GM04504 (cell line): ENCODE results near the gene KRT8.
"Not testable (repeated sequence)": the region's sequence is repeated elsewhere in the genome, so short reads cannot be mapped to it uniquely, and the experiment has no call there.

ENCODE experiments used
- DNase-seq: peaks from one replicate; pipeline ENCODE4 v3.0.0-alpha.2; 2012; ENCODE audit warnings: low read depth

The KRT8 gene

DNA sequence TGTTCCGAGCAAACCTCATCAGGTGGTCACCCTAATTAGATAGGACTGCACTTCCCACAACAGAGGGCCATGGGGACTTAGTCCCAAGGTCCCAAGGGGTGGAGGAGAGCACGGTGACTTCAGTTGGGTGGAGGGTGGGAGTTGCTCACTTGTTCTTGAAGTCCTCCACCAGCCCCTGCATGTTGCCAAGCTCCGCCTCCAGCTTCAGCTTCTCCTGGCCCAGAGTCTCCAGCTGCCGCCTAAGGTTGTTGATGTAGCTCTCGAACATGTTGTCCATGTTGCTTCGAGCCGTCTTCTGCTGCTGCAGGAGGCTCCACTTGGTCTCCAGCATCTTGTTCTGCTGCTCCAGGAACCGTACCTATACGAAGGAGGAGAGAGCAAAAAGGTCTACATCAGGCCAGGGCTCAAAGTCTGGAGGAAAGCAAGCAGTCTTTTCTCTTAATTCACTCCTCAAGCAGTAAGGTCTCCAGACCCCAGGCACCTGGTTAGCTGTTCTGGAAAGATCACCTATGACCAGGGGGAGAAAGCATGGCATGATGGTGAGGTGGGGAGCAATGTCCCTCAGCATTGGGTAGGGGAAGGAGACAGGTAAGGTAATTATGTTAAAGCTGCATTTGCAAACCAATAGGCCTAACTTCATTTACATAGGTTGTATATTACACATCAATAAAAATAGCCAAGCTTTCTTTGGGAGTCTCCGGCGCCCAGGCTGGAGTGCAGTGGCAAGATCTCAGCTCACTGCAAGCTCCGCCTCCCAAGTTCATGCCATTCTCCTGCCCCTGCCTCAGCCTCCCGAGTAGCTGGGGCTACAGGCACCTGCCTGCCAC is 2.9 kb downstream of the KRT8 start:
- DNase-seq, result no peak

DNA sequence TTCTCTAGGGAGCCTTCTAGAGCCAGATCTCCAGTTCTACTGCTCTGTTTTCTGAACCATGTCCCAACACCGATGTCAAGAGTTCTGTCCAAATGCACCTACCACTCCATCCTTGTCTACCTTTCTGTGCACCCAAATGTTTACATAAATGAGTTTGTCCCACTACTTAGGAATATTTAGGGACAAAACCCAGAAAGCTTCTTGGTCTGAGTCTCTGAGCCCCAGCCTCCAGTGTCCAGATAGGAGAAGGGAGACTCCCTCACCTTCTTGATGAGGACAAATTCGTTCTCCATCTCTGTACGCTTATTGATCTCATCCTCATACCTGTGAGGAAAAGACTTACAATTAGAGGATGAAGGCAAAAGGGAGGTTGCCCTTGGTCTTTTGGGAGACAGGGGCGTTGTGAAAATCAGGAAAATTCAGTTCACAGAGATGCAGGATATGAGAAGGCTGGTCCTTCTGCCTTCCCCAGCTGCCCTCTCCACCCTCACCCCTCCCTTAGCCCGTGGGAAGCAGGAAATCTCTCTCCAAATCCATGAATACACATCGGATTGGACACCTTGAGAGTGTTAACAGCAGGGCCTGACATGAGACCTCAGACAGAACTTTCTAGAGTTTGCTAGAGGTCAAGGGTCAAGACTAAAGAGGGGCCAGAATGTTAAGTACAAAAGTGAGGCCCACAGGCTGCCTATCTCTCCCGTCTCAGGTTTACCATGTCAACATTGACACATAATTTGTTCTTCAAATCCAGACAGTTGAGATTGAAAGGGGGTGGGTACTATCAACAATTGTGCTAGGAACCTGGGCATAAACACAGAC is 3.8 kb downstream of the KRT8 start:
- no peak for DNase-seq

DNA sequence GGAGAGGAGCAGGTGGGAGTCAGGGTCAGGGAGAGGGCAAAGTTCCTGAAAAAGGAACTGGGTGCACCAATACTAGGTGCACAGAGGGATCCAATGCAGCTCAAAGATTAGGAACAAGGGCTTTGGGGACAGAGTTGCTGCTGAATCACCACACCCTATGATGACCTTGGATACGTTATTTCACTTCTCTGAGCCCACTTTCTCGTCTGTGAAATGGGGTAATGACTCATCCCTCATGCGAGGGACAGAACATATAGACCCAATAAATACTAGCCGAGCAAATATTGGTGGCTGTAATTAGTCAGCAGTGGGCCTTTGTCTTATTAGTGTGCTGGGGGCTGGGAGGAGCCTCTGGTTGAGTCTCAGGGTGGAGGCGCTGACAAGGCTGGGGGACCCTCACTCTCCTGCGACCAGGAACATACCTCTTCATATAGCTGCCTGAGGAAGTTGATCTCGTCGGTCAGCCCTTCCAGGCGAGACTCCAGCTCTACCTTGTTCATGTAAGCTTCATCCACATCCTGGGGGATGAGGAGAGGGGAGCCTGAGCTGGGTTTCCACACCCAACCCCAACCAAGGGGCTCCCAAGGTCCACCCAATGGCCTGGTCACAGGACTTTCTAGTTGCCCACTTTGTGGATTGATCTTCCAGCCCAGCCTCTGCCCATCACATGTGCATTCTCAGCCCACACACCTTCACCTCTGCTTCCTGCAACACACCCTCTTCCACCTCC is 4.5 kb downstream of the KRT8 start:
- DNase-seq, result no peak

DNA sequence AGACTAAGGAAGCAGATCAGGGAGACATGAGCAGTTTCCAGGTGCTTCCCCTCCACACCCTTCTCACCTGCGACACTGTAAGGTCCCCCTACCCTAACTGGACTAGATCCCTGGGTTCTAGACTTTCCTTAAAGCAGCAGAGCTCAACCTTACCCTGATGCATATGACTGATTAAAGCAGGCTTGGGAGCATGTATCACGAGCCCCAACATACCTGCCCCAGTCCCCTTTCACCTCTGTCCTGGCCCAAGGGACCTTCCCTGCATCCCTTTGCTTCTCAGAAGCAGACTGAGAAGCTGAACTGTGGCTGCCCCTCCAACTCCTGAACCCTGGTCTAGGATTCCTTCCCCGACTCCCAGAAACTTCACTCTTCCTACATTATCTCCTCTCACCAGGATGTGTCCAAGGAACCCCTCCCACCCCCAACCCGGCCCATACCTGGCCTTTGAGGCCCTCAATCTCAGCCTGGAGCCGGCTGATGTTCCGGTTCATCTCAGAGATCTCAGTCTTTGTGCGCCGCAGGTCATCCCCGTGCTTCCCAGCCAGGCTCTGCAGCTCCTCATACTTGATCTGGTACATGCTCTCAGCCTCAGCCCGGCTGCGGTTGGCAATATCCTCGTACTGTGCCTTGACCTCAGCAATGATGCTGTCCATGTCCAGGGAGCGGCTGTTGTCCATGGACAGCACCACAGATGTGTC is 5.4 kb downstream of the KRT8 start:
- no peak for DNase-seq

DNA sequence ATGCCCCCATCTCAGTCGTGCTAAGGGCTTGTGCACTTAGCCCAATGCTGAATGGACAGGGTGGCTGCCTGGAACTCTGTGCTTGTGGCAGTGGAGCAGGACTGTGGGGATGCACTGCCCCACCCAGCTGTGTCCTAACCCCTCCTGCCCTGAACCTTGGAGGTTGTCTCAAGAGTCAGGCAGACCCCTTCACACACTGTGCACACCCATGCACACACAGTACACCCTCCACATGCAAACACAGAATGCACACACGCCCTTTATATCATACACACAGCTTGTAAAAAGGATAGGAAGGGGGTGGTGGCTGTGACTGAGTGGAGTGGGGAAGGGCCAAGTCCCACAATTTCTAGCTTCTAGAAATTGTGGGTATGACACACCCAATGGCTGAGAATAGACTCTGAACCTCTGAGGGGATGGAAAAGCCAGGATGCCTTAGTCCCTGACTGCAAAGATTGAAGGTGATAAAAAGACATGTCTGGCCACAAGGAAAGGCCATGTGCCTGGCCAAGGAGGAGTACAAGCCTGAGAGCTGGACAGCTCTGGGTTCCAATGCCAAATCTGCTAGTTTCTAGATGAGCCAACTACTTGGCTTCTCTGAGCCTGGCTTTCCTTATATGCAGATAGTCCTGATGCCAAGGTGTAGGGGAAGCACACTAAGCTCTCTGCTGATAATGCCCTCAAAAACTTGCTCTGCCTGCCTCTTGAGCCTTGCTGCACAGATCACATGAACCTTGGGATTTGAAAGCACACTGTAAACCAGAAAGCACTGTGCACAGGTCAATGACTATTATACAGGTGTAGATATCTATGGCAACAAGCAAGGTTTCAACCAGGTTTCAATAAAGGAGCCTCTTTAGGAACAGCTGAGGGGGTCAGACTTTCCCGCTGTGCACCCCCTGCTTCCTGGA is 8.4 kb downstream of the KRT8 start:
- no peak for DNase-seq

DNA sequence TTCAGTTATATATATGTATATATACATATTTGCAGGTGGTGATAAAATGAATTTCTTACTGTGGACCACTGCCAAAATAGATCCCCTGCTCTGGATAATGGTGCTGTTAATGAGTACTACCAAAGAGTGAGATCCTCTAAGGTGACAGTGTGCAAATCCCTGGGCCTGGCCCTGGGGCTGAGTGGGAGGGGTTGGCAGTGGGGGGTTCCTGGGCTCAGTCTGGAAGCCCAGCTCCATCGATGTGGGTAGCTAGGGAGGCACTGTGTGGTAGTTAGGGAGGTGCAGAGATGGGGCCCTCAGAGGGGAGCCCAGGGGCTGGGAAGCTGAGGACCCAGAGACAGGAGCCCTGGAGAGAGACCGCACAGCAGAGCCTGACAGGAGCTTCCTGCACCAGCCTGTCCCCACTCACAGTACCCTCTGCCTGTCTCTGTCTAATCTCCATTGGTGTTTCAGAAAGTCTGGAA is 9.1 kb downstream of the KRT8 start:
- no peak for DNase-seq

DNA sequence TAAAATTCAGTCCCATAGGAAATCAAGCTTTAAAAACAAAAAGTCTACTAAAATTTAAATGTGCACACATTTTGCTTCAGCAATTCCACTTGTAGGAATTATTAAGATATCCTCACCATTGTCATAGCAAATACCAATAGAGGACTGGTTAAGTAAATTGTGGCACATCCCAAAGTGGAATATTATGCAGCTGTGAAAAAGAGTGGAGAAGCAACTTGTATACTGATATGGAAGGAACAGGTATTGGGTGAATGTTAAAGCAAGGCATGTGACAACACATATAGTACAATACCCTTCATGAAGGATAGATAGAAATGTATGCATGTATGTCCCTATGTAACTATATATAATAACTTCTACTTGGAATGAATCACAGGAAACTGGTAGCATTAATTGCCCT is 11.9 kb downstream of the KRT8 start:
- no peak for DNase-seq

DNA sequence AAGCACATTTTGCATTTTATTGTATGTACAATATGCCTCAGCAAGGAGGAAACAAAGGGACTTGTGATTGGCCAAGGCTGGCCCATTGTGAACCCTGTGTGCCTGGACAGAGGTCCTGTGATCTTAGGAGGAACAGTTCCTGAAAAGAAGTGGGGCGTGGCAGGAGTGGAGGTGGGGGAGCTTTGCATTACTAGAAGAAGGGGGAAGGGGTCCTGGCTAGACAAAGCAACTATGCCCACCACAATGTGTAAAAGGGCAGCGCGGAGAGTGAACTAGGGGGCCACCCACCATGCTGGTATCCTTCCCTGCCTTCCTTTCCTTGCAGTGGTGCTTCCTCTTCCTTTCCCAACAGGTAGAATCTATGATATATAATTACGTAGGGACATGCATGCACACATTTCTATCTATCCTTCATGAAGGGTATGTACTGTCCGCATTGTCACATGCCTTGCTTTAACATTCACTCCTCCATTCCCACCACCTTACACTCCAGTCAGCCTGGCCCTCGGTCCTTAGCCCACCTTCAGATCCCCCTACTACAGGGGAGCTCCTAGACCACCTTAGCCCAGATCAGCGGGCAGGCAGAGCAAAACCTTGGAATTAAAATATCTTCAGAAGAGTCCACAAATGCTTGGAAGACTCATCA is 12.5 kb downstream of the KRT8 start:
- DNase-seq, result no peak

DNA sequence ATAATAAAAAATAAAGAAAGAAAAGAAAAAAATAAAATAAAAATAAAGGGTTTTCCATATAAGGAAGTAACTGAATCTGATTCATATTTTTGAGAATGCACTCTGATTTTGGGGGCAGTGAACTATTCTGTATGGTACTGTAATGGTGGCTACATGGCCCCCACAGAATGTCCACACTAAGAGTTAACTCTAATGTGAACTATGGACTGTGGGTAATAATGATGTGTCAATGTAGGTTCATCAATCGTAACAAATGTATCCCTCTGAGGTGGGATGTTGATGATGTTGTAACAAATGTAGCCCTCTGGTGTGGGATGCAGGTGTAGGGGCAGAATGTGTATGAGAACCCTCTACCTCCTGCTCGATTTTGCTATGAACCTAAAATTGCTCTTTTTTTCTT is 13.8 kb downstream of the KRT8 start:
- DNase-seq, result no peak

DNA sequence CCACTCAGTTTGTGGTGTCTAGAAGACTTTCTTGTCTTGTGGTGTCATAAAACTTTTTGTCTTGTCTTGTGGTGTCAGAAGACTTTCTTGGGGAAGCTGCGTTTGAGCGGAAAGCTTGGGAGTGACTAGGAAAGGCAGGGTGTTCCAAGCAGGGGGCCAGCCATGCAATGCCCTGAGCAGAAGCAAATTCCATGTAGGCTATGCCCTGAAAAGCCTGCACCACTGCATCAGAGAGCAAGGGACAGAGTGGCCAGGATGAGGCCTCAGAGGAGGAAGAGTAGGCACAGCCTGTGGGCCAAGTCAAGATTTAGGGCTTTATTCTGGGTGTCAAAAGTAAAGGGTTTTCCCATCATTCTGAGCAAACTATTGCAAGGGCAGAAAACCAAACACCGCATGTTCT is 14.5 kb downstream of the KRT8 start:
- DNase-seq, result no peak

DNA sequence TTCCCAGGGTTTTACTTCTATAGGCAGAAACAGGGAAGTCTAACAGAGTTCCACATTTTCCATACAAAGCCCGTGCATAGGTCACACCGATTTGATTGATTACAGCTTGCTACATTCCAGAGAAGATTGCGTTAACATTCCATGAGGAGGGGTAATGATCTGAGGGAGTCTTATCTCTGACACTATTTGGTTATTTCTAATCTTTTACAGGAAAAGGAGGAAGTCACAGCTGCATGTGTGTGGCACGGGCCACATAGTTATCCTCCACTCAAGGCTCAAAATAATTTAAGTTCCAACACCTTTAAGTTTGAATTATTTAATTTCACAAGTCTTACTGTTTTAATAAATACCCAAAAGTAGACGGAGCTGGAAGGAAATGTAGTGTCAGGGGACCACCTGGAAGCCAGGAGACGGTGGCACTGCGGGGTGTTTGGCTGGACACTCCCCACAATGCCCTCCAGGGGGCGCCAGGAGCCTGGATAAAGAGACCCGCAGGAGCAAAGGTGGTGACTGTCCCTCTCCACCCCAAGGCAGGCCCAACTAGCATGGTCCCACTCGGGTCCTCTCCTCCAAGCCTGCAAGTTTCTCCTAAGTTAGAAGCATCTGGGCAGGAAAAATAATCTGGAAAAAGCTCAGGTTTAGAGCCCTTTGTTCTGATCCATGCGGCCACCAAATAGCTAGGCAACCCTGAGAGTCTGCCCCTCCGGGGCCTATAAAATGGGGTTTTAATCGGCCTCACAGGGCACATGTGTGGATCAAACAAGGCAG is 20.2 kb downstream of the KRT8 start:
- DNase-seq, result no peak

DNA sequence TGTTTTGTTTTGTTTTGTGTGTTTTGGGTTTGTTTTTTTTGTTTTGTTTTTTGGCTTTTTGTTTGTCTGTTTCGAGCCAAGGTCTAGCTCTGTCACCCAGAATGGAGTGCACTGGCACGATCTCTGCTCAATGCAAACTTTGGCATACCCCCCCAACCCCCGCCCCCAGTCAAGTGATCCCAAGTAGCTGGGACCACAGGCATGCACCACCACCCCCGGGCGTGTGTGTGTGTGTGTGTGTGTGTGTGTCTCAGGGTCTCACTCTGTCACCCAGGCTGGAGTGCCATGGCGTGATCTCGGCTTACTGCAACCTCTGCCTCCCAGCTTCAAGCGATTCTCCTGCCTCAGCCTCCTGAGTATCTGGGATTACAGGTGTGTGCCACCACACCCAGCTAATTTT is 24.4 kb downstream of the KRT8 start:
- DNase-seq, result not testable (repeated sequence)

DNA sequence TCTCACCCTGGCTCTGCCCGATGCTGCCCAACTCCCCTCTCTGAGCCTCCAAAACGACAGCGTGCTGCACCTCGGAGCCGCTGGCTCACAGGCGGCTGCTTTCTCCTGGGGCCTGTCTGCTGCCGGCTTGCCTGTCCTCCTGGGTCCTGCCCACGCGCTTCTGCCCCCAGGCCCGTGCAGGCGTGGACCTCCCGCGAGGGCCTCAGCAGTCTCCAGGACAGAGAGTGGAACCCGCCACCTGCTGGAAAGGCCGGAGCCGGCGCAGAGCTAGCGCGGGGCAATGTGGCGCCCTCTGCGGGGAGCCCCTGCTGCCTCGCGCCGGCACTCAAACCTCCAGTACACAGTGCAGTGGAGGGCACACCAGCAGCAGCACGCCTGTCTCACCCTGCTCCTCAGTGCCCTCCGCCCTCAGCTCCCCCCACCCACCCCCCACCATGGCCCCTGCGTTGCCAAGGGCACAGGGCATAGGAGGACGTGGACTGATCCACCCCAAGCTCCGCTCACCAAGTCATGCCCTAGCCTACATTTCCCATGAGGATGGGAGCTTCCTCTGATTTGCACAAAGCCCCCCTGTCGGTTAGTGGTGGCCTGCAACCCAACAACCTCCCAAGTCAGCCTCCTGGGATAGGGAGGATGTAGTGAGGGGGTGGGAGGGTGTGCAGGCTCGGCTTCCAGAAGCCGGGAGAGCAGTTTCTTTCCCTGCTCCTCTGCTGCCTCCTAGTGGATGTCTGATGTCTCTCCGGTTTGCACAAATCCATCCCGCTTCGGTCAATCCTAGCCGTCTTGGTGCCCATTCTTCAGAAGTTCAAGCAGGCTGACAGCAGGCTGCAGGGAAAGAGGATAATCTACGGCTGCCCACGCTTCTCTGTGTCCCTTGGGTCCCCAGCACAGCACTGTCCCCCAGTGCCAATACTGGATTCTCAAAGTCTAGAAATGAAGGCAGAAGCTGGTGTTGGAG is 25.2 kb downstream of the KRT8 start:
- DNase-seq, result no peak

DNA sequence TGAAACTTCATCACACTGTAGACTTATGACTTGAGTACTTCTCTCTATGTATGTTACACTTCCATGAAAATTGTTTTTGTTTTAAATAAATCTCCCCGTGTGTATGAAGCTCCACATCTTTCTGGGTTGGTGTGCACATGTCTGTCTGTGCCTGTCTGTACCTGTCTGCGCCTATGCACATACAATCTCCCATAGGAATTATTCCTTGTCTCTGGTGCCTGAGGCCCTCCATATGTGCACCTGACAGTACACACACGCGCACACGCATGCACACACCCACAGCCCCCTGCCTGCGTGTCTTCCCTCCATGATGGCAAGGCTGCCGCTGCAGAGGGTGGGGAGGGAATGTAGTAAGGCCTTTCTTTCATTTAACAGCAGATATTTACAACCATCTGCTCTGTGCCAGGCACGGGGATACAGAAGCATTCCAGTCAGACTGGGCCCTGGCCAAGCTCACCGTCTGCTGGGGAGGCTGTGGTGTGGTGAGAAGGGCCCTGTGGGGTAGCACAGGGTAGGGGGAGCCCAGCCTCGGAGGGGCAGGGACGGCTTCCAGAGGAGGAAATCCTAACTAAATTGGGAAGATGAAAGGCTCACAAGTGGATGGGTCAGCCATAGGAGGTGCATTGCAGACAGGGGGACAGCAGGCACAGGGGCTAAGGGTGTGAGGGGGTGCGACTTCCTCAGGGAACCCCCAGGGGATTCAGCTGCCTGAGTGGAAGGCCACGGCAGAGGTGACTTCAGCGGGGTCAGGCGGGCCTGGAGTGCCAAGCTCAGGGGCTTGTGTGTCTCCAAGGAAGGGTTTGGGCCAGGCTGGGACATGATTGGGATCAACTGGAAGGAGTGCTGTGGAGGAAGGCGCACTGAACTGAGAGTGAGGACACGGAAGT is 26.1 kb downstream of the KRT8 start:
- no peak for DNase-seq

DNA sequence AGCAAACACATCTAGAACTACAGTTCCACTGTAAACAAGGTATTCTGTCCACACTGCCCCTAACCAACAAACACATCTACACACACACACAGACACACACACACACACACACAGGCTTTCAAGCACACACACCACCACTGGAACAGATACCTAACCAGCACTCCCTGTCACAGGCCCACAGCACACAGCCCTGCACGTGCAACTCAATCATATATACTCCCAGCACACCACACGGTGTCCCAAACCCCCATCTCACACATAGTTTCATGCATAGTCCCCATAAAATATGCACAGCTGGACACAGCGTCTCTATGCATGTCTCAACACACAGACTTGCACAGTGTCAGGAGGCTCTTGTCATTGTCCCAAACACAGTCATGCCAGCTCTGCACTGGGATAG is 27.6 kb downstream of the KRT8 start:
- no peak for DNase-seq

DNA sequence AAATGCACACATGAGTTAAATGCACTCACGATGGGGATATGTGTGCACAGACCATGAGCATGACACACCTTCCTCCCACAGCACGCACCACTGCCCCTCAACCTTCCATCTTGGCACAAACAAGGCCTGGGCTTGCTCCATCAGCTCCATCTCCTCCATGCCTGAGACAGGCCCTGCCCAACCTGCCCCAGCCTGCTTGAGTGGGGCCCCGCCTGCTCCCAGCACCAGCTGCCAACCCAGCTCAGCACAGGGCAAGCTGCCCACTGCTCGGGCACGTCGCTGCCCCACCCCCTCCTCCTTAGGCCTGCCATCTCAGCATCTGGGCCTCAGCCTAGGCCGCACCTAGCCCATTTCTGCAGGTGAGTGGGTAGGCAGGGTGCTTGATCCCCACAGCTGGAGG is 28.5 kb downstream of the KRT8 start:
- DNase-seq, result no peak
